Measurements from ENCODE around the gene CMBL. TPM values are rescaled to one million over a fixed set of nuclear protein-coding genes. Genes with fewer than 3 reads are reported as not detected.
A peak's percentile ranks its signal among the peaks of the same experiment; 100 is the strongest.

The CMBL gene
- total and polyA plus RNA-seq, 8 donors: 2.7 to 153 (median 19.0) TPM; not detected in 1

GRCh38 chr5:10335711-10336470, 28.2 kb upstream of the CMBL start:
- no peak overlapping the region for H3K4me3 ChIP-seq
- TF ChIP-seq CTCF (IDR thresholded peaks at IDR 0.05): no peak
- TF ChIP-seq POLR2AphosphoS5 (IDR thresholded peaks at IDR 0.05): no peak
- TF ChIP-seq EP300 (IDR thresholded peaks at IDR 0.05): no peak
- H3K36me3 ChIP-seq: no peaks in the 10 kb centered on the region
- no peaks in the 10 kb centered on the region for H3K9me3 ChIP-seq
- H3K27me3 ChIP-seq: peaks cover 0 to 19% (median 4%) of the 10 kb centered on the region in 3 donors
- peaks cover 17 to 38% (median 31%) of the 10 kb centered on the region in 4 donors for H3K4me1 ChIP-seq
- intact Hi-C loops (cut with DNase I; ENCODE audit: low total_unique reads): no loop called here
- 93 to 96% (median 94%) methylated on average over 13 to 14 of the region's 14 CpGs for WGBS, 5 donors
- DNase-seq: no peak
- no peak overlapping the region for H3K27ac ChIP-seq

- no peak for DNase-seq
- intact Hi-C loops (cut with DNase I; ENCODE audit: low total_unique reads): no loop called here
- Histone ChIP-seq H3K4me1 (peaks cover 26 to 48% (median 41%) of the 10 kb centered on the region in 4 donors), H3K27me3 (peaks cover 0 to 19% (median 4%) of the 10 kb centered on the region in 3 donors), H3K36me3 (no peaks in the 10 kb centered on the region), H3K27ac (no peak overlapping the region), H3K9me3 (no peaks in the 10 kb centered on the region), H3K4me3 (no peak overlapping the region)
- WGBS, 5 donors: 80 to 89% (median 86%) methylated on average over 5 of the region's 5 CpGs
- TF ChIP-seq CTCF (IDR thresholded peaks at IDR 0.05) (no peak), POLR2A (IDR thresholded peaks at IDR 0.05) (no peak)
Observed at GRCh38 chr5:10334831-10335230, 27.1 kb upstream of the CMBL start.

- 0 to 5% (median 4%) methylated on average over 61 to 81 of the region's 81 CpGs for WGBS, 5 donors
- peaks cover 29 to 53% (median 41%) of the 10 kb centered on the region in 4 donors for H3K4me1 ChIP-seq
- H3K27ac ChIP-seq: peak overlapping the region in 4 of 5 donors; percentile 10 to 61 (median 44)
- TF ChIP-seq CTCF (IDR thresholded peaks at IDR 0.05) (peak in 2 of 7 experiments; percentile 17 to 20), POLR2A (IDR thresholded peaks at IDR 0.05) (no peak)
- H3K4me3 ChIP-seq: peak overlapping the region; percentile 56 to 67 (median 64)
- H3K27me3 ChIP-seq: peaks cover 0 to 19% (median 4%) of the 10 kb centered on the region in 3 donors
- intact Hi-C loops (cut with DNase I; ENCODE audit: low total_unique reads): no loop called here
- no peaks in the 10 kb centered on the region for H3K36me3 ChIP-seq
- H3K9me3 ChIP-seq: no peaks in the 10 kb centered on the region
- DNase-seq: peak; percentile 60 to 79
Observed at GRCh38 chr5:10333154-10334006, 25.7 kb upstream of the CMBL start.

GRCh38 chr5:10332301-10332700, 24.6 kb upstream of the CMBL start:
- Histone ChIP-seq H3K27me3 (peaks cover 0 to 19% (median 4%) of the 10 kb centered on the region in 3 donors), H3K4me3 (no peak overlapping the region), H3K36me3 (no peaks in the 10 kb centered on the region), H3K27ac (peak overlapping the region in 2 of 5 donors; percentile 16 to 73), H3K4me1 (peaks cover 29 to 53% (median 41%) of the 10 kb centered on the region in 4 donors), H3K9me3 (no peaks in the 10 kb centered on the region)
- no peak for DNase-seq
- intact Hi-C loops (cut with DNase I; ENCODE audit: low total_unique reads): no loop called here
- WGBS, 5 donors: 88 to 96% (median 90%) methylated on average over 5 of the region's 5 CpGs
- TF ChIP-seq POLR2A (IDR thresholded peaks at IDR 0.05) (no peak), EP300 (IDR thresholded peaks at IDR 0.05) (no peak), CTCF (IDR thresholded peaks at IDR 0.05) (no peak), POLR2AphosphoS5 (IDR thresholded peaks at IDR 0.05) (no peak)
